ENCODE results near the gene SNTA1.
"Not testable (repeated sequence)": the region's sequence is repeated elsewhere in the genome, so short reads cannot be mapped to it uniquely, and the experiment has no call there.

Gene SNTA1

GRCh38 chr20:33443512-33444239 lies at the start of gene SNTA1:
TSS of gene SNTA1 (minus strand) at chr20:33443763. CDS start at chr20:33443620, 143 bp downstream.
- in situ Hi-C loops (cut with HindIII; ENCODE audit: low sequenced_read_pairs), result no loop called here
- DNase-seq (ENCODE audit: low read depth, low spot score), result peak; percentile 69
- no peak for TF ChIP-seq CTCF (IDR thresholded peaks at IDR 0.05; ENCODE audit: low read depth, low read length)
- H3K4me3 ChIP-seq (ENCODE audit: low read depth, low read length), result peak within 1 kb of the TSS; percentile 64

GRCh38 chr20:33490934-33491656 lies 47.5 kb upstream of the SNTA1 start:
- TF ChIP-seq CTCF (IDR thresholded peaks at IDR 0.05; ENCODE audit: low read depth, low read length), result no peak
- no peak for DNase-seq (ENCODE audit: low read depth, low spot score)
- H3K4me3 ChIP-seq (ENCODE audit: low read depth, low read length), result peak overlapping the region; percentile 79
- in situ Hi-C loops (cut with HindIII; ENCODE audit: low sequenced_read_pairs), result no loop called here

- peak; percentile 69 for DNase-seq (ENCODE audit: low read depth, low spot score)
- in situ Hi-C loops (cut with HindIII; ENCODE audit: low sequenced_read_pairs), result no loop called here
- no peak for TF ChIP-seq CTCF (IDR thresholded peaks at IDR 0.05; ENCODE audit: low read depth, low read length)
- H3K4me3 ChIP-seq (ENCODE audit: low read depth, low read length), result peak within 1 kb of the TSS; percentile 79
Measured at GRCh38 chr20:33490023-33490933, 46.7 kb upstream of the SNTA1 start, which contains the start of gene CBFA2T2. TSS of gene CBFA2T2 (plus strand) at chr20:33490096. CDS start at chr20:33490268, 172 bp downstream.

GRCh38 chr20:33489495-33490022 lies 46.0 kb upstream of the SNTA1 start:
- TF ChIP-seq CTCF (IDR thresholded peaks at IDR 0.05; ENCODE audit: low read depth, low read length), result no peak
- in situ Hi-C loops (cut with HindIII; ENCODE audit: low sequenced_read_pairs), result no loop called here

GRCh38 chr20:33488661-33489494 lies 45.3 kb upstream of the SNTA1 start:
- DNase-seq (ENCODE audit: low read depth, low spot score), result peak; percentile 2
- in situ Hi-C loops (cut with HindIII; ENCODE audit: low sequenced_read_pairs), result not testable (repeated sequence)
- peak overlapping the region; percentile 57 for H3K4me3 ChIP-seq (ENCODE audit: low read depth, low read length)

More at GRCh38 chr20:33489495-33490022, 46.0 kb upstream of the SNTA1 start:
- H3K4me3 ChIP-seq (ENCODE audit: low read depth, low read length), result peak overlapping the region; percentile 57
- DNase-seq (ENCODE audit: low read depth, low spot score), result peak; percentile 98

GRCh38 chr20:33488201-33488600 lies 44.6 kb upstream of the SNTA1 start:
- TF ChIP-seq CTCF (IDR thresholded peaks at IDR 0.05; ENCODE audit: low read depth, low read length), result no peak
- in situ Hi-C loops (cut with HindIII; ENCODE audit: low sequenced_read_pairs), result no loop called here
- no peak overlapping the region for H3K4me3 ChIP-seq (ENCODE audit: low read depth, low read length)
- no peak for DNase-seq (ENCODE audit: low read depth, low spot score)

GRCh38 chr20:33483186-33483585 lies 39.6 kb upstream of the SNTA1 start:
- DNase-seq (ENCODE audit: low read depth, low spot score); H3K4me3 ChIP-seq (ENCODE audit: low read depth, low read length); in situ Hi-C loops (cut with HindIII; ENCODE audit: low sequenced_read_pairs): not testable (repeated sequence)

All from astrocyte of the spinal cord (primary cell).